ENCODE results near the gene SIM1.

Gene SIM1

DNA sequence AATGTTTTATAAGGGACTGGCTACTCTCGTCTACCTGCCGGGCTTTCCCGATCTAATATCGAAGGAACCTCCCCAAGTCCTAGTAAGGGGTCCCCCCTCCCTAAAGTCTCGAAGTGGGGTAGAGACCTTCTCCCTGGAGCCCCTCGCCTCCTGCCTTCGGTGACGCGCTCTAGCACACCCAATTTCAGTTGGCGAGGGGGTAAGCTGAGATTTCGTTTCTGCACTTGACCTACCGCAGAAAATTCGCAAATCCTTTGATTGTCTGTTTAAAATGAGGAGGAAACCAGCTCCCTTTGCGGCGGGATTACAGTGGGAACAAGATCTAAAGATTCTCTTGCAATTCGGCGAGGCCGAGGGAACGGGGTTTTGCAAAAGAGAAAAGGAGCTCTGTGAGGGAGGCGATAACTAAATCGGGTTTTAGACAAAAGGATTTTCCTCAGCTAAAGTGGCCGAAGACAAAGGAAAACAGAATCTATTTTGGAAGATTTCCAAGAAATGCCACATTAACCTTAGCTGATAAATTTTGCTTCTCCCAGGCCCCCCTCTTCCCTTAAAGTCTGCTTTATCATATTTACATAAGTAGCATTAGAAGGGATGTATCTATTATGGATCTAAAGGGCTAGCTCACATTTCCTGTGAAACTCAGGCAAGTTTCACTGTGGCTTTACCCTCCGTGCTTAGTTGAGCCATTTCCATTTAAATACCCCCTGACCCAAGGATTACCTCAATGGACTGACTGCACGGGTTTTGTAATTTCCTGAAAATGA, 8.4 kb downstream of the SIM1 start:
- peak; percentile 10 for DNase-seq

DNA sequence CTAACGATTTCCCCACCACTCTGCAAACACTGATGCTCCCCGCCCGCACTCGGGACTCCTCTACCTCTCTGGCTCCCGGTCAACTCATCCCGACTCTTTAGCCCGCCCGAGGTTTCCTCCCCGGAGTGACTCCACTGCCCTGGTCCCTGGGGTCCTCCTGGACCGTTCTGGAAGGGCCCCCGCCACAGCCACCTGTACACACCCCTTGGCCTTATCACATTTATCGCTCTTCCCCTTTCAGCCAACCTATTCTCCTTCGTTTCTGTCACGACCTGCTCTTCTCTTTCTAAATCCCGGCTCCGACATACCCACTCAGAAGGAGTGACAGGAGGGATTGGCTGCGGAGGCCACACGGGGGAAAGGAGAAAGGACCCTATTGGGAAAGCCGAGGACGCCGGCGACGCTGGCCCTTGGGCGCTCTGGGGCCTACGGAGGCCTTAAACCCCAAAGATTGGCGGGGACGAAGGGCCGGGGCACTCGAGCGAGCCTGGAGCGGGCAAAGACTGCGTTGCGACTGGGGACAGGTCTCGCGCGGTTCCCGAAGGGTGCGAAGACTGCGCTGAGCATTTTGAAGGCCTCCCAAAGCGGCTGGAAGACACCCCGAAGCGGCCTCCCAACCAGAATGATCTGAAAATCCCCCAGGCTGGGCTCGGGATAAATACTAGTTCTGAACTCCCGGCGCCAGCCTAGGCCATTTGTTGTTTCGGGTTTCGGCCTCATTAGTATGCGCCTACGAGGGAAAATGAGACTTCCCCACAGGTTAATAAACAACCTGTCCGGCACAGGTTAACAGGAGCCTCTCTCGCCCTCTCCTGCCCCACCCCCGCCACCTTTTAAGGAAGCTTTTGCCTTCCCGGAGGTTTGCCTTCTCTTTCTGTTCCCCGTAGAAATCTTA, 9.2 kb downstream of the SIM1 start:
- no peak for DNase-seq

DNA sequence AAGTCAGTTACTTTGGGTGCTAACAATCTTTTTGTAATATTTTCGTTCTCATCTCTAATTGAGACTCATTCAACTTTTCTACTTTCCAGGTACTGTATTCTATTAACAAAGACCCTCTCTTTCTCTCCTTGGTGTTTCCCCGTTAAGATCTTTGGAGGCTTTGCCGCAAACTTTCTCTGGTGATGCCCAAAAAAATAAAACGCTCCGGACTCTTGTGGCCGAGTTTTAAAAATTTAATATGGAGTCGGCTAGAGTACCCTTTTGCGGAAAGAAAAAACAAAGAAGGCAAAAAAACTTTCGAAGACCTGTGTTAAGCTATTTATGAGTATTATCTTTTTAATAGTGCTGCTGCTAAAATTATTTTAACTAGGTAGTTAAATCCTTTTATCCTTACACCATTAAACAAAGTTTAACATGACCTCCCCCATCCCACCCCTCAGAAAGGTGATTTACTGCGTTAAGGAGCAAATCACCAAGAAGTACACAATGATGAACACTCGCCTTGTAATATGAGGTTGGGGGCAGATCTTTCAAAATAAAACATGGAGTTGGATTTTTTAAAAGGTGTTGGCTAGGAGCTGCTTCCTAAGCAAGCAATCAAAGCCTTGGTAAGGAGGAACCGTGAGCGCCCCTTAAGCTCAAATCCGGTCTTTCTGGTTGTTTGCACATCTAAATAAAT, 10.0 kb downstream of the SIM1 start:
- no peak for DNase-seq

DNA sequence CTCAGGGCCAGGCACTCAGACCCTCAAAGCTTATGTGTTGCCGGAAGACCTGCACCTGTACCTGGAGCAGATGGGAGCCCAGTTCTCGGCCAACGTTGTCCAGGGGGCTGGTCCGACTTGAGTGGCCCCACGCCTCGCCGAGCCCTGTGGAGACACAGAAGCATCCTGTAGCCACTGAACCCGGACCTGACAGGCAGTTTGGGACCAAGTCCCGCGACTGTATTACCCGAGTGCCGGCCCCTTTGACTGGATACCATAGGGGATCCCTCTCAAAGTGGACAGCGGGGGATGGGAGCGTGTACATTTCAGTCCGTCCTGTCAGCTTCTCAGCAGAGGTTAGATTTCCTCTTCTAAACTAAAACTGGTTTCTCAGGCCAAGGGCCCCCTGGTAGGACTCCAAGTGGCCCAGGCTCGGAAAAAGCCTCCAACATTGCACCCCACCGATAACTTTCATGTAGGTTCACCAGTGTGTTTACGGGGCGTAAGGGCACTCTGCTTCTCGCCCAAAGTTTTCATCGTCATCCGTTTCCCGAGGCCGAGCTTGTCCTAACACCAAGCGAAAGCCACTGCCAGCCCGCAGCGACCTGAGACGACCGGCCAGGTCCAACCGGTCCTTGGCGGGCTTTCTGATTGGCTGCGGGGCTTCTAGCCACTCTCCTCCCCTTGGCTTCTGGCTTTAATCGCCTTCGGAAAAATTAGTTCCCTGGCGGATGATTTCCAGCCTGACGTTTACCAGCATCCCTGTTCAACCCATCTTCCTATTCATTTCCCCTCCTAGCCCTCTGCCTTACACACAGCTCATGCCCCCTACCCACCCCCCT, 10.8 kb downstream of the SIM1 start:
- no peak for DNase-seq

DNA sequence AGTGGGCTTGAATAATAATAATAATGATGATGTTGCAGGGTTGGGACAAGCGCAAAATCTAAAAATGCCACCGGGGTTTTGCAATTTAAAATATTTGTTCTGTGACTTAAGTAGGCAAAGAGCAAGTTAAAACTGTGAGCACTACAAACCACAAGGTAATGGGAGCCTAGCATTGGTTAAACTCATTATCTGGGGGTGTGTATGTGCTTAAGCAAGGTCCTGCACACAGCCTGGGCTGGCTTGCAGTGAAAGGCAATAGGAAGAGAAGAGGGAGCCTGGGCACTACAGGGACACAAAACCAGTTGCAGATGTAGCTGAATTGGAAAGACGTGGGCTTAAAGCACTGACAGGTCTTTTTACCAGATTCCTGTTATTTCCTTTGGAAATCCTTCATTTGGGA, 11.7 kb downstream of the SIM1 start:
- DNase-seq: no peak

DNA sequence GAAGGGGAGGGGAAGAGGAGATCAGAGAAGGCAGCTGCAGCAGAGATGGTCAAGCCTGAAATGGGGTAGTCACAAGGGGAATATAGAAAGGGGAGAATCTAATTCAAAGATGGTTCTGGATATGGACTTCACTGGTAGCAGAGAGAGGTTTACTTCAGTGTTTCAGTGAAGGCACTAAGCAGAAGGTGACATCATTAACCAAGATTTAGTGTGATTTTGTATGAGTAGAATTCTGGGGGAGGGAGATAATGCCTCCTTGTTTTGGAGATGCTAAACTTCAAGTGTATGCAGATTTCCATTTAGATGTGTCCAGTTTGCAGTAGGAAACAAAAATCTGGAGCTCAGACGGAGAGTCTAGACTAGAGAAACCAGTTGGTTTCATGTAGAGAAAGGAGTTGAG, 13.1 kb downstream of the SIM1 start:
- DNase-seq: no peak

DNA sequence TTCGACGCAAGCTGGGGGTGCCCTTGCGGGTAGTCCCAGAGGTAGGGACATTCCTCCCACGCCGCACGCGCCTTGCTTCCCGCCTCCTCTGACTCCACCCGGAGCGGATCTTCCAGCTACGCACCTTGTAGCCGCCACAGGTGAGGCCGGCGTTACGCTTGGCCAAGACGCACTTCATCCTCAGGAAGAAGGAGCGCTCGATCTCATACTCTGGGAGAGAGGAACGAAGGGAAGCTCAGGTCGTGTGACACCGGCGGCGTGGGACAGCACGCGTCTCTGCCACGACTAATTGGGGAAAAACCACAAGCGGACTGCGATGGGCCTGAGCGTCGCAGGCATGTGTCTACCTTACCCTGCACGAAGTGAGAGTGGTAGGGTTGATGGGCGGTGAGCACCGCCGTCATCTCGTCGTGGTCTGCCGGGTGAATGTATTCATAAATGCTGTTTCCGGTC, 15.5 kb downstream of the SIM1 start:
- no peak for DNase-seq

DNA sequence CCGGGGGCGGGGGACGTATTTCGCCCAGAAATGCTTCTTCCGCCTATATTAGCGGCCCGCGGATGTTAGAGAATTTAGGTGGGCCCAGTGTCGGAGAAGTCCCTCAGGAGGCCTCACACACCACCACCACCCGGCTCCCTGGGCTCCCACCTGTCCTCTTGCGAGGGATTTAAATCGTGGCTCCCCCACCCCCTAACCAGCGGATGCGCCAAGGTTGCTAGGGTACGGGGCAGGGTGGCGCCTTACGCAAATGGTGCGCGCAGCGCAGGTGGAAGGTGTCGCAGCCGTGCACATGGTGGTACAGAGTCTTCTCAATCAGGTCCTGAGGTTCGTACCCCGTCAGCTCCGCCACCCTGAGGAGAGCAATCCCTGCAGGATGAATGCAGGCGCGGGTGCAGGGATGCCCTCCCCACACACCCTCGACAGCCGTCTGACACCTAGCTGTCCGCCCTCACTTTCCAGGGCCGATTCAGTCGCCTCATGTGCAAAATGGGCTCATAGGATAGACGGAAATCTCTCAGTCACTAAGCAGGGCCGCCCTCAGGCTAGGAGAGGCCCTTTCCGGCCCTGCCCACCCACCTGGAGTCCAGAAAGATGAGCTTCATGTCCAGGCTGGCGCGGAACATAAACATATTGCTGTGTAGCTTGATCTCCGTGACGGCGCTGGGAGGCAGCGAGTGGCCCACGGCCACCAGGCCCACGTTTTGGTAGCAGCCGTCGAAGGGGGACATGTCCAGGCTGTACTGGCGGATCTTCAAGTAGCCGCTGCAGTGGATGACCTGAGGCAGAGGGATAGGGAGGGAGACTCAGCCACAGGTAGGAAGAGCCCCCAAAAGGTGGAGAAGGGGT, 16.6 kb downstream of the SIM1 start:
- DNase-seq: no peak

DNA sequence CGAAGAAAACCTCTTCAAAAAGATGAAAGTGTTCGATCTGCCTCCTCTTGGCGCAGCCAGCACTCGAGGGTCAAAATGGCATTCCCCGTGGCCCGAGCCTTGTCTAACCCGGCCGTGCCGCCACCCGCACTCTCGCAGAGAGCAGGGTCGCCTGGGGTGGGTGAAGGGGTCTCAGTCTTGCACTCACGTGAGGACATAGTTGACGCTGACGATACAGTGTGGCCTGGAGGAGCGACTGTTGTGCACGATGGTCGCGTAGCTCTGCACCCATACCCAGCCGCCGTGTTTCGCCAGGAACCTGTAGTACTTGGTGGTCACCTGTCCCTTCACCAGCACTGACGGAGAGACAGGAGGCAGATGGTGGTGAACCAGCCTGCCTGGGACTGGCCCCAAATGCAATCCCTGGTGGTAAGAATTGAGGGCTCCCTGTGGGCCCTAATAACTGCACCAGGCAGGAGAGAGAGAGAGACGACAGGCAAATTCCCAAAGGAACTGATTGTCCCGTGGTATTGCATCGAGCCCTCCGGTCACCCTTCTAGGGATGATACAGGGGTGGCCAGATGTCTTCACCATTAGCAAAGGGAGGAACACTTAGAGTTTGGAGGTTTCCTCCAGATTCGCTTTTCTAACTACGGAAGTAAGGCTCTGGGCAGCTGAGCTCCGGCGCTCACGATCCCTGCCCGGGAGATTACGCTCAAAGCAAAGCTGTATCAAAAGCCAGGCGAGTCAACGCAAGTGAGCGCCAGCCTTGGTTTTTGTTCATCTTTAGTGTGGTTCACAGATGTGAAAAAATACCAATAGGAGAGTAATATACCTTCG, 17.4 kb downstream of the SIM1 start:
- no peak for DNase-seq

DNA sequence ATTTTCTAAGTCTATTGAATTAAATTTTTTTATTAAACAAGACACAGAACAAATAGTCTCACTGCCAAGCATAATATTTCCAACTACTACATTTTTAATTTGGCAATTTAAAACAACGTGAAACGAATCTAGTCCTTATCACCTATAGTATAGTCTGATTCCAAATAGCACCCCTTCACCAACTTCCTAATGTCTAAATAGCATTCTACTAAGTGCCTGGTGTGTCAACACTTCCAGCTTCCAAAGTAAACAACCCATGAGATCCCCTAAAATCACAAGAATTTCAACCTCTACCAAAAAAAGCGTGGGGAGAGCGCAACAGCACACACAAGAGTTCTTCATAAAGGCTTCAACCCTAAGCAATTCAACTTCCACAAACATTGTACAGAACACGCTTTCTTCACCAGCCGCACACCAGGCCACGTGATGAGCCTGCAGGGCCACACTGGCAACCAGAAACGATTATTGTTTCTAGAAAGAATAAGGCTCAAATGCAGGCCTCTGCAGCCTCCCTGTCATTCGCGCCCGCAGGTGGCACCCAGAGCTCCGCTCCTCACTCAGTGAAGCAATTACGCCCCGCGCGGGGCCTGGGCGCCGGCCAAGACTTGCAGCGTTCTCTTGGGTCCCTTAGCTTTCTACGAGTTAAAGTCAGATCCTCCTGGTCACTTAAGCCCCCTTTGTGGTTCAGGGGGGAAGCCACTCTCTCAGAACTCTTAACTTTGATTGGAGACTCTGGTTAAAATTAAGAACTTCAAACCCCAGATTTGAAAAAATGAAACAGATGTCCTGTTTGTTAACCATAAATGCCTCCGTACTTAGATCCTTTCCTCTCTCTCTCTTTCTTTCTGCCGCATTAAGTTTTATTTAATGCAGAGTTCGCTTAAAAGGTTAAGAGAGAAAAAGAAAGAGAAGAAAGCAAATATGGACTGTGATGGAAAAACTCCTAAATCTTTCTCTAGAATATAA, 18.3 kb downstream of the SIM1 start:
- DNase-seq: peak; percentile 26

DNA sequence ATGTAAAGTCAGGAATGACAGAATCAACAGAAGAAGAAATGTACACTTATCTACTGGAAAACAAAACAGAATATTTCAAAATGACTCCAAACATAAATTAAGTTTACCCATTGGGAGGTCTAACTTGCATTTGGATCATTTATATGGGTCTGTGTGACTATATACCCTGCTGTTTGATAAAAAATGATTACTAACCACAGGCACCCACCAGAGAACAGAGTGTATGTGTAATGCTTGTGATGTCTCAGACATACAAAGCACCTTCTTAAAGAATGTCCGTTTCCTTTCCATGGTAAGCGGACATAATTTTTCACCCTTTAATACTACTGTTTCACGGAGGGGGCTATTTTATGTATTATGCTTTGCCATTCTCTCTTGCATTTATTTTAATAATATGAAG, 19.2 kb downstream of the SIM1 start:
- DNase-seq: no peak

DNA sequence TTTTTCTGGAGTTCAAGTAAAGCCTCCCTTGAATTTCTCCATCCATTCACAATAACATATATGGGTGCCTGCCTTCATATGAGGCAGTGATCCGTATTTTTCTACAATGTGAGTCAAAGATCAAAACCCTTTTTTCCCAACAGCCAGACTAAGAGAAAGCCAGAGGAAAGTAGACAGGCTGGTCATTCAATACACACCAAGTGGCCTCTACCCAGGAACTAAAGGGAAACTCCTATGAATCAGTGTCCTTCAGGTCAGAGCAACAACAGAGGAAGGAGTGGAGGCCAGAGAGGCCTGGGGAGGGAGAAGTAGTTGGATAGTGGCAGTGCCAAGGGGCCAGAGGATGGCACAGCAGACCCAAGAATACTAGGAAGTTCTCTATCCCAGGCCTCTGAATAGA, 23.8 kb downstream of the SIM1 start:
- DNase-seq: no peak

DNA sequence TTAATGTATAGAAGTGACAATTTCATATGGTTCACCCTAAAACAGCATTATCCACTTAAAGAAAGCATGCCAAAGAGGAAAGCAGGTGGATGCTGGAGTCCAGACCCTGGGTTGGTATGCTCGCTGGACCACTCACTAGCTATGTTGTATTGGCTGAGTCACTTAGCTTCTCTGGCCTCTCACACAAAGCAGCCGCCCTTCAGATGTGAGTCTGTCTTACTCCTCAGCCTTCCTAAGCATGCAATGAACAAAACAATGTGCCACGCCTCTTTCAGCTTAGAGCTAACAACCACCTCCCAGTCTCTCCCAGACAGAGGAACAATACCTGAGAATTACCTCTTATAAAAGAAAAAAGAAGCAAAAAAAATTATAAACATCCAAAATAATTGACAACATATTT, 29.4 kb downstream of the SIM1 start:
- peak; percentile 42 for DNase-seq

DNA sequence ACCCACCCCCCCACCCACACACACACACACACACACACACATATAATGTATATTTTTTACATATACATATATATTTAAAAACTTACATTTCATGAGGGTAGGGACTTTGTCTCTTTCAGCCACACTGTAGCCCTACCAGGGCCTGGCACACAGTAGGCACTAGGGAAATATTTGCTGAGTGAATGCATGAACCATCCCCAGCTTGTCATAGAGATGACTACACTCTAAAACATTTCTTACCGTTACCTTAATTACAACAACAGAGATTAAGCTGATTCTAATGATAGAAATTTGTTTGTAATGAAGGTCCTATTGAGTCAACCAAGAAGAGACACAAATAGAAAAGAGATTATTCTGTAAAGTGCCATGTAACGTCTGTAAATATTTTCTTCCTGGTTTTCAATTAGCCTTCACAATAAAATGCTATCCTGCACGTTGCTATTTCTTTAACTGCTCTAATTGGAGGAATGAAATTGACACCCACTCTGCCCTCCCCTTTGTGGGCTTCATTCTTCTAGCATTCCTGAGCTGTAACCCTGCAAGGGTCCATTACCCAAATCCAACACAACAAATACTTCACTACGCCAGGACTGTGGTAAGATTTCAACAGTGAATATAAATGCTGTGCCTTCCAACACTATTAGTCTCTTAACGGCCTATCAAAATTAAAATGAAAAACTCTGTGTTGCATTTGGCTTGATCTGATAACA, 30.8 kb downstream of the SIM1 start:
- DNase-seq: no peak

DNA sequence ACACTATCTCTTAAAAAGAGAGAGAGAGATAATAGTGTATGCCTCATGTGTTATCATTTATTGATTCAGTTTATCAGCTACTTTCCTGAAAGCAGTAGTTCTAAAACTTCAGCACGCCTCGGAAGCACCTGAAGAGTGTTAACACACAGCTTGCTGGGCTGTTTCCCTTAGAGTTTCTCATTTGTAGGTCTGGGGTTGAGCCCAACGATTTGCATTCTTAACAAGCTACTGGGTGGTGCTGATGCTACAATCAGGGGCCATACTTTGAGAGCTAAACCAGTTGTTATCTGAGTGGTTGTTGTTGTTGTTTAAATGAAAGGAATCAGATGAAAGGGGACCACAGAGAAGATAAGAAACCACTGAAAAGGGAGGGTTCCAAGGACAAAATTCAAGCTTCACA, 32.6 kb downstream of the SIM1 start:
- DNase-seq: no peak

DNA sequence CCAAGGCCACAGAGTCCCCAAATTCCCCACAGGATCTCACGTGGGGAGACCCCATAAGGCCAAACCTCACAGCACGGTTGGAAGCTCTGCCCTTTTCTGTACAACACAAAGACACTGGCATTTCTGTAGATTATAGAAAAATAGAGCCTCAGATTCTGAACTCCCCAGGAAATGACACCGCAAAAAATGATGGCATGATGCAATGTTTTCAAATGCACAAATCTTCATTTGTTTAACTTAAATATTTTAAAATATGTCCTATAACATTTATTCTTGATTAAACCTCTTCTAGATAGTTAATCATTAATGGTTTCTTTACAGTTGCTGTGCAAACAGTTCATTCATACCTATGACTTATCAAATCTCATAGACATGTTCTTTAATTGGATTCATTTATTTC, 33.8 kb downstream of the SIM1 start:
- peak; percentile 16 for DNase-seq

DNA sequence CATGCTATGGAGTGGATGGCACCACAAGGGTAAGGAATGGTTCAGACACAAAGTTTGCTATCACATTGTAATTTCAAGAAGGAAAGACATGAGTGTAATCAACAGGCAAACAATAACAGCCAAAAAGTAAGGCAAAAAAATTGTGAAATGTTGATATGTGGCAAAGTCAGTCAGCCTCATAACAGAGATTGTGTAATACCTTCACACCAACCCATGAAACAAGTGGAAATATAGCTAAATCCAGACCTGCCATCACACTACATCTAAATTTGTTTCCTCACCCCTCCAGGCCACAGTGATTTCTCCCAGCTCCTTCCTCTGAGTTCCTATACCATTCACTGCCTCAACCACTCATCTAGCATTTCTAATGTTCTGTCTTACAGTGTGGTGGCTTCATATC, 37.3 kb downstream of the SIM1 start:
- DNase-seq: no peak

DNA sequence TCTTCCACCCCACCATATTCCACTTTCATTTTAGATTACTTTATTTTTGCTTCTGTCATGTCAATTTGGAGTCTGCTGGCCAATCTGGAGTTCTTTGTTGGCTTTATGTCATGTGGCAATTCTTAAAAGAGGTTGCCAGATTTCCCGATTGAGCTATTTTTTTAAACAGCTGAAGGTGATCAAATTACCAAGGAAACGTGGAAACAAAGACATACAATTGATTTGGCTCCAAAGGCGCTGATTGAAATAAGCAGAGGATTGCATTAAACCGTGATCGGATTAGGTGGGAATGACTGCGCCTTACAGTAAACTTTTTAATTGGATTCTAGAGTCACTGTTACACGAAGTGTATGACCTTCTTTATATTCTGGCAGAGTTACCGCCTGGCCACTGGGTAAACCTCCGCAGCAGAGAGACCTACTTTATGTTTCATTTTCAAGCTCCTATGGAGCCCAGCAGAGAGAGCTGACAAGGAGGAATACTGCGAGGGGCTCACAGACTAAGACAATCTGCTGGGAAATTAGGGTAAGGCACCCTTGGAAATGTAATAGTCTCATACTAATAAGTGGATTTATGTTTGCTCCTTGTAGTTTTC, 37.9 kb downstream of the SIM1 start:
- no peak for DNase-seq
